RWPE2 (cell line): ENCODE measurements around the gene TSEN15.
"Not testable (repeated sequence)": the region's sequence is repeated elsewhere in the genome, so short reads cannot be mapped to it uniquely, and the experiment has no call there.

Source experiments
- ATAC-seq: fragments of 200-7000 bp; cut with Tn5 transposase; 3 replicates; pipeline ENCODE4 v1.9.1; 2021; ENCODE audit warnings: low read depth
- DNase-seq: peaks from one replicate; pipeline ENCODE4 v3.0.0-alpha.2; 2020; ENCODE audit warnings: low spot score
- H3K27ac ChIP-seq: fragments of 450-650 bp; 2 replicates; pipeline ENCODE4 v1.5.1; 2017; ENCODE audit warnings: mild to moderate bottlenecking; ENCODE audit not compliant: poor library complexity, severe bottlenecking
- H3K27me3 ChIP-seq: fragments of 250-450 bp; sonication (Bioruptor Pico); 2 replicates; pipeline ENCODE4 v1.5.1; 2021; ENCODE audit warnings: mild to moderate bottlenecking, moderate library complexity; ENCODE audit not compliant: insufficient read depth, poor library complexity, severe bottlenecking
- H3K36me3 ChIP-seq: fragments of 250-450 bp; sonication (Bioruptor Pico); 2 replicates; pipeline ENCODE4 v1.5.1; 2020; ENCODE audit warnings: low read depth, mild to moderate bottlenecking, moderate library complexity
- H3K4me1 ChIP-seq: fragments of 250-450 bp; sonication (Bioruptor Pico); 2 replicates; pipeline ENCODE4 v1.5.1; 2021; ENCODE audit warnings: mild to moderate bottlenecking, moderate library complexity; ENCODE audit not compliant: insufficient read depth, poor library complexity, severe bottlenecking
- H3K4me3 ChIP-seq: fragments of 250-450 bp; sonication (Bioruptor Pico); 2 replicates; pipeline ENCODE4 v1.5.1; 2021; ENCODE audit warnings: mild to moderate bottlenecking, moderate library complexity; ENCODE audit not compliant: severe bottlenecking
- H3K9me3 ChIP-seq: fragments of 250-450 bp; sonication (Bioruptor Pico); 2 replicates; pipeline ENCODE4 v1.5.1; 2021; ENCODE audit warnings: mild to moderate bottlenecking, moderate library complexity; ENCODE audit not compliant: severe bottlenecking
- CTCF ChIP-seq: fragments of 450-650 bp; IDR thresholded peaks from one replicate; pipeline ENCODE4 v1.5.1; 2017; ENCODE audit warnings: mild to moderate bottlenecking, moderate library complexity; ENCODE audit not compliant: poor library complexity, severe bottlenecking

TSEN15 gene

GRCh38 chr1:184041731-184042130 is 9.8 kb upstream of the TSEN15 start:
- TF ChIP-seq CTCF: no peak
- Histone ChIP-seq H3K27ac (no peak overlapping the region), H3K27me3 (peaks cover 13% of the 10 kb centered on the region), H3K4me1 (no peaks in the 10 kb centered on the region), H3K4me3 (no peak overlapping the region), H3K9me3 (no peaks in the 10 kb centered on the region), H3K36me3 (no peaks in the 10 kb centered on the region)
- no peak for ATAC-seq
- no peak for DNase-seq

GRCh38 chr1:184043315-184043714 is 8.2 kb upstream of the TSEN15 start:
- not testable (repeated sequence) for DNase-seq, H3K27ac ChIP-seq, H3K36me3 ChIP-seq, H3K4me3 ChIP-seq, ATAC-seq, H3K9me3 ChIP-seq, H3K4me1 ChIP-seq, H3K27me3 ChIP-seq

GRCh38 chr1:184044603-184045376 is 6.7 kb upstream of the TSEN15 start:
- no peak for TF ChIP-seq CTCF

GRCh38 chr1:184047541-184047940 is 4.0 kb upstream of the TSEN15 start:
- H3K27me3 ChIP-seq, H3K27ac ChIP-seq, ATAC-seq, H3K9me3 ChIP-seq, H3K4me3 ChIP-seq, DNase-seq, H3K4me1 ChIP-seq, H3K36me3 ChIP-seq: not testable (repeated sequence)

More at GRCh38 chr1:184044603-184045376, 6.7 kb upstream of the TSEN15 start:
- H3K27ac ChIP-seq: no peak overlapping the region
- H3K36me3 ChIP-seq: no peaks in the 10 kb centered on the region
- no peaks in the 10 kb centered on the region for H3K4me1 ChIP-seq
- ATAC-seq (no peak), DNase-seq (no peak)
- no peaks in the 10 kb centered on the region for H3K9me3 ChIP-seq
- peaks cover 3% of the 10 kb centered on the region for H3K27me3 ChIP-seq
- no peak overlapping the region for H3K4me3 ChIP-seq

- H3K4me3 ChIP-seq: no peak overlapping the region
- ATAC-seq: no peak
- TF ChIP-seq CTCF: no peak
- H3K27me3 ChIP-seq: peaks cover 3% of the 10 kb centered on the region
- no peaks in the 10 kb centered on the region for H3K9me3 ChIP-seq
- DNase-seq: no peak
- peaks cover under 1% of the 10 kb centered on the region; the same call in 1 of the 2 replicates for H3K36me3 ChIP-seq
- no peak overlapping the region for H3K27ac ChIP-seq
- peaks cover 4% of the 10 kb centered on the region for H3K4me1 ChIP-seq
Measured at GRCh38 chr1:184048561-184049240, 2.8 kb upstream of the TSEN15 start.
